ENCODE data around the gene ANKRD44. TPM values are rescaled to one million over a fixed set of nuclear protein-coding genes. Genes with fewer than 3 reads are reported as not detected.

The ANKRD44 gene
- total RNA-seq, 2 donors from 2014 or later = 7.0 to 10.1 TPM

DNA sequence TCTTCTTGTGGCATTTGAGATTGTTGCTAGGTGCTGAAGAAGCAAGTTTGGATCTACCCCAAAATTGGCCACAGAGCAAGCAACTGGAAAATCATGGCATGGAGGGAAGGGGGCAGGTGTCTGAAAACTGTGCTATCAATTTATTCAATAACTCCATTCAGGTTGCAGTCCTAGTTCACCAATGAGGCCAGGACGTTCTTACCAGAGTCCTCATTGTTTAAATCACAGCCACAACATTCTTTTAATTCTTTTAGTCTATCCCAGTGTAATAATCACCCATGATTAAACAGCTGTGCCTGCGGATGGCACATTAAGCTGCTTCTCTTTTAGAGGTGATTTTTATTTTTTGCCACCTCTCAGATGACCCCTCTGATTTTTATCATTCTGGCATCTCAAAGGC is 103.5 kb downstream of the ANKRD44 start:
- Histone ChIP-seq H3K9me3 (no peaks in the 10 kb centered on the region), H3K4me1 (peaks cover 0 to 28% of the 10 kb centered on the region in 2 donors), H3K36me3 (no peaks in the 10 kb centered on the region), H3K27ac (no peak overlapping the region), H3K4me3 (no peak overlapping the region), H3K27me3 (no peaks in the 10 kb centered on the region)
- no peak for DNase-seq (ENCODE audit: low spot score)
- TF ChIP-seq, protein P1, sequence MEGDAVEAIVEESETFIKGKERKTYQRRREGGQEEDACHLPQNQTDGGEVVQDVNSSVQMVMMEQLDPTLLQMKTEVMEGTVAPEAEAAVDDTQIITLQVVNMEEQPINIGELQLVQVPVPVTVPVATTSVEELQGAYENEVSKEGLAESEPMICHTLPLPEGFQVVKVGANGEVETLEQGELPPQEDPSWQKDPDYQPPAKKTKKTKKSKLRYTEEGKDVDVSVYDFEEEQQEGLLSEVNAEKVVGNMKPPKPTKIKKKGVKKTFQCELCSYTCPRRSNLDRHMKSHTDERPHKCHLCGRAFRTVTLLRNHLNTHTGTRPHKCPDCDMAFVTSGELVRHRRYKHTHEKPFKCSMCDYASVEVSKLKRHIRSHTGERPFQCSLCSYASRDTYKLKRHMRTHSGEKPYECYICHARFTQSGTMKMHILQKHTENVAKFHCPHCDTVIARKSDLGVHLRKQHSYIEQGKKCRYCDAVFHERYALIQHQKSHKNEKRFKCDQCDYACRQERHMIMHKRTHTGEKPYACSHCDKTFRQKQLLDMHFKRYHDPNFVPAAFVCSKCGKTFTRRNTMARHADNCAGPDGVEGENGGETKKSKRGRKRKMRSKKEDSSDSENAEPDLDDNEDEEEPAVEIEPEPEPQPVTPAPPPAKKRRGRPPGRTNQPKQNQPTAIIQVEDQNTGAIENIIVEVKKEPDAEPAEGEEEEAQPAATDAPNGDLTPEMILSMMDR (IDR thresholded peaks at IDR 0.05) = no peak

DNA sequence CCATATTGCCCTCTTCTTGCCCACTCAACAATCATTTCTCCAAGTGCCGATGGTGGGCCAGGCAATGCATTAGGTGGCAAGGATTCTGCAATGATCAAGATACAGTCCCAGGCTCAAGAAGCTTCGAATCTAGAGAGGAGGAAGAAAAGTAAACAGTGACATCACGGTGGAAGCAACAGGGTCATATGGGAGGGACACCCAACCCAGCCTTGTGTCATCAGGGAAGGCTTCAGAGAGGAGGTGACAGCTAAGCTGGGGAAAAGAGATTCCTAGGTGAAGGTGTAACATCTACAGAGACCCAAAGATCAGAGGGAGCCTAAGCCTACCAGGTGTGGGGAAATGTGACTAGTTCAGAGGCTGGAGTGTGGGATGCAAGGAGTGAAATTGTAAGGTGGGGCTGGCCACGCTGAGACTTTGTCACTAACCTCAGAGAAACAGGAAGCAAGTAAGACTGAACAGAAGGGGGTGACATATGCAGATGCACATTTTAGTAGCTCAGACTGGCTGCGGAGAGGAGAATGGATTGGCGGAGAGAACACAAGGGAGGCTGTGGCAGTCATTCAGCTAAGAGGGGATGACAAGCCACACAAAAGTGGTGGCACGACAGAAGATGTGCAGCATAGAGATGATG is 104.9 kb downstream of the ANKRD44 start:
- Histone ChIP-seq H3K9me3 (no peaks in the 10 kb centered on the region), H3K4me3 (no peak overlapping the region), H3K27me3 (no peaks in the 10 kb centered on the region), H3K4me1 (peaks cover 0 to 26% of the 10 kb centered on the region in 2 donors), H3K36me3 (no peaks in the 10 kb centered on the region), H3K27ac (no peak overlapping the region)
- TF ChIP-seq, protein P1 (IDR thresholded peaks at IDR 0.05) = no peak
- no peak for DNase-seq (ENCODE audit: low spot score)

DNA sequence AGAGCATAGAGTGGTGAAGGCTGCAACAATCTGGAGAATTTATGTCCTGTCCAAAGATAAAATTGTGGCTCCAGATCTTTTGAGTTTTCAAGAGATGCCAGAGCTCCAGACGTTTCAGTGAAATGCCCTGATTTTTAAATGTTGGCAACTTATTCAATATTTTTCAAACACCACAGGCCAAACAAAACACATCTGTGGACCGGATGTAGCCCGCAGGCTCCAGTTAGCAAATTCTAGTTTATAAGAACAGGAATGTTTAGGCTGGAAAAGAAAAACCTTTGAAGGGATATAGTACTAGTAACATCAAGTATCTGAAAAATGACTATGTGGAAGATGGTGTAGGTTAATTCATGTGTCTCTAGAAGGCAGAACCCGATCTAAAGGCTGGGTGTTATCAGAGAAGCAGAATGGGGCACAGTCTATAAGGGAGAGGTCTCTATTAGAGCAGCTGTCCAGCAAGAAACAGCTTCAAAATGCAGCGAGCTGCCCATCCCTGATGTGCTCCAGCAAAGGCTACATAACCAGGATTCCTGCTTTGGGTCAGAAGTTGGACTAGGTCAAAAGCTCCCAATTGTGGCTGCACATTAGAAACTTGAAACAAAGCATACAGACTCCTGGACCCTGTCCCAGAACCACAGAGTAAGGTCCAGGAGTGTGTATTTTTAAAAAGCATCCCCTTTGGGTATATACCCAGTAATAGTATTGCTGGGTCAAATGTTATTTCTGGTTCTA is 105.9 kb downstream of the ANKRD44 start:
- peaks cover 0 to 29% of the 10 kb centered on the region in 2 donors for H3K4me1 ChIP-seq
- no peak for DNase-seq (ENCODE audit: low spot score)
- no peaks in the 10 kb centered on the region for H3K36me3 ChIP-seq

DNA sequence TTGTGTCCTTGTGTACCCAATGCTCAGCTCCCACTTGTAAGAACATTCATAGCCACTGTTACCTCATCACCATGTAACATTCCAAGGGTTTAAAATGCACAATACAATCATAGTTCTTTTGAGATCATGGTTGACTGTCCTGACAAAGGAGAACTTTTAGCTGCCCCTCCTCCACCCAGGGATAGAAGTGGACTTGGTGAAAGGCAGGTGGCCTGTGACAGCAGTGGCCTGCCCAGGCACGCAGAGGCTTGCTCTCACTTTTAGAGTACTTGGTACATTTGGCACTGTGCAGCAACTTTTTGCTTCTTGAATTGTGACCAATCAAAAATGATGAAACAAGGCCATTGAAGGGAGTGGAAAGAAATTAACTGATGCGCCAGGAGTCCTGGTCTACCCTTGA is 108.7 kb downstream of the ANKRD44 start:
- no peak overlapping the region for H3K27ac ChIP-seq
- TF ChIP-seq, protein P1 (IDR thresholded peaks at IDR 0.05) = no peak
- H3K36me3 ChIP-seq = no peaks in the 10 kb centered on the region
- DNase-seq (ENCODE audit: low spot score) = no peak
- H3K4me1 ChIP-seq = peaks cover 0 to 22% of the 10 kb centered on the region in 2 donors
- no peaks in the 10 kb centered on the region for H3K27me3 ChIP-seq
- H3K4me3 ChIP-seq = no peak overlapping the region
- no peaks in the 10 kb centered on the region for H3K9me3 ChIP-seq

More for the DNA sequence above, 105.9 kb downstream of the ANKRD44 start:
- Histone ChIP-seq H3K4me3 (no peak overlapping the region), H3K9me3 (no peaks in the 10 kb centered on the region), H3K27ac (peak overlapping the region in 1 of 2 donors; percentile 30), H3K27me3 (no peaks in the 10 kb centered on the region)
- TF ChIP-seq, protein P1 (IDR thresholded peaks at IDR 0.05) = no peak

DNA sequence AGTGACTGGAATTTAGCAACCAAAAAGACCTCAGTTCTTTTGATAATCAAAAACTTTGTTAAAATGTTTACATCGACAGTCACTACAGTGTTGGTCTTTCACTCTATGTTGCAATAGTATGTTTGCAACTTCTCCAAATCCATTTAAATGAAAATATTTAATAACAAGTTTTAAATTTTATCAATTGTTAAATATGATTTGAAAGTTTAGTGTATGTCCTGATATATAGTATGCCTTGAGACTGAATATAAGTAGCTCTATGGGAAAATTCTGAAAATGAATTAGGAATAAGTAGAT is 109.9 kb downstream of the ANKRD44 start:
- Histone ChIP-seq H3K4me1 (peaks cover 0 to 23% of the 10 kb centered on the region in 2 donors), H3K36me3 (no peaks in the 10 kb centered on the region), H3K9me3 (no peaks in the 10 kb centered on the region), H3K4me3 (no peak overlapping the region), H3K27me3 (no peaks in the 10 kb centered on the region), H3K27ac (no peak overlapping the region)
- DNase-seq (ENCODE audit: low spot score) = no peak
- TF ChIP-seq, protein P1 (IDR thresholded peaks at IDR 0.05) = no peak

Measured in right atrium auricular region (tissue), 2 donors.